ENCODE measurements around the gene TRABD. TPM values are rescaled to one million over a fixed set of nuclear protein-coding genes. Genes with fewer than 3 reads are reported as not detected.

Gene TRABD
- polyA plus RNA-seq, 1 donor (not counting 4 experiments of a cell fraction or from before 2014, with no cell fraction given): 22.7 TPM

DNA sequence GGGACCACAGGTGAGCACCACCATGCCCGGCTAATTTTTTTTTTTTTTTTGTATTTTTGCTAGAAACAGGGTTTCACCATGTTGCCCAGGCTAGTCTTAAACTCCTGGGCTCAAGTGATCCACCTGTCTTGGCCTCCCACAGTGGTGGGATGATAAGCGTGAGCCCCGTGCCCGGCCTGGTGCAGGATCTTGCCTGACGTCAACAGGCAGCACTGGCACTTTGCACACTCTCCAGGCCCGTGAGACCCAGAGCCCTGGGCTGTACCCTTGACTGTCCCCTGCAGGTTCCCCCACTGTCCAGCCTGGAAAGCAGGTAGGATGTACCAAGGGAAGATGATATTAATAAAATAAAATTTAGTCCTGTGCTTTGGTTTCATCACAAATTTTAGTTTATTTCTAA, 44.3 kb upstream of the TRABD start:
- no peak overlapping the region for H3K4me2 ChIP-seq (ENCODE audit: control insufficient read depth, extremely low read depth, insufficient read depth, low read depth, low read length)
- no peaks in the 10 kb centered on the region for H3K36me3 ChIP-seq (ENCODE audit: control insufficient read depth in 2 of 2, extremely low read depth in 1 of 2, insufficient read depth in 2 of 2, low read length in 2 of 2)
- no peak overlapping the region for H3K9ac ChIP-seq (ENCODE audit: control insufficient read depth, extremely low read depth, insufficient read depth, low read length)
- no peaks in the 10 kb centered on the region for H3K79me2 ChIP-seq (ENCODE audit: control insufficient read depth, insufficient read depth, low read length)
- no peak overlapping the region for H3K4me3 ChIP-seq (ENCODE audit: control insufficient read depth in 2 of 3, extremely low read depth in 1 of 3, insufficient read depth in 2 of 3, low read depth in 1 of 3, low read length in 3 of 3)
- DNase-seq (ENCODE audit: low read depth, low spot score) (no peak), FAIRE-seq (no peak)
- TF ChIP-seq EZH2 (IDR thresholded peaks at IDR 0.05; ENCODE audit: low read length): no peak
- TF ChIP-seq, protein P1, sequence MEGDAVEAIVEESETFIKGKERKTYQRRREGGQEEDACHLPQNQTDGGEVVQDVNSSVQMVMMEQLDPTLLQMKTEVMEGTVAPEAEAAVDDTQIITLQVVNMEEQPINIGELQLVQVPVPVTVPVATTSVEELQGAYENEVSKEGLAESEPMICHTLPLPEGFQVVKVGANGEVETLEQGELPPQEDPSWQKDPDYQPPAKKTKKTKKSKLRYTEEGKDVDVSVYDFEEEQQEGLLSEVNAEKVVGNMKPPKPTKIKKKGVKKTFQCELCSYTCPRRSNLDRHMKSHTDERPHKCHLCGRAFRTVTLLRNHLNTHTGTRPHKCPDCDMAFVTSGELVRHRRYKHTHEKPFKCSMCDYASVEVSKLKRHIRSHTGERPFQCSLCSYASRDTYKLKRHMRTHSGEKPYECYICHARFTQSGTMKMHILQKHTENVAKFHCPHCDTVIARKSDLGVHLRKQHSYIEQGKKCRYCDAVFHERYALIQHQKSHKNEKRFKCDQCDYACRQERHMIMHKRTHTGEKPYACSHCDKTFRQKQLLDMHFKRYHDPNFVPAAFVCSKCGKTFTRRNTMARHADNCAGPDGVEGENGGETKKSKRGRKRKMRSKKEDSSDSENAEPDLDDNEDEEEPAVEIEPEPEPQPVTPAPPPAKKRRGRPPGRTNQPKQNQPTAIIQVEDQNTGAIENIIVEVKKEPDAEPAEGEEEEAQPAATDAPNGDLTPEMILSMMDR (optimal IDR thresholded peaks at IDR 0.05 in 1 of 3, IDR thresholded peaks at IDR 0.05 in 1 of 3, conservative IDR thresholded peaks at IDR 0.05 in 1 of 3; ENCODE audit: extremely low read depth in 1 of 3, insufficient read depth in 2 of 3, low read length in 3 of 3): no peak
- no peak overlapping the region for H3K27ac ChIP-seq (ENCODE audit: control insufficient read depth, insufficient read depth, low read length)
- no peak overlapping the region for H2AFZ ChIP-seq (ENCODE audit: control insufficient read depth, low read length)
- H3K4me1 ChIP-seq (ENCODE audit: control insufficient read depth, extremely low read depth, insufficient read depth, low read length): no peaks in the 10 kb centered on the region
- no peaks in the 10 kb centered on the region for H3K9me3 ChIP-seq (ENCODE audit: control insufficient read depth, low read depth, low read length)
- peaks cover 5% of the 10 kb centered on the region for H3K27me3 ChIP-seq (ENCODE audit: control insufficient read depth, extremely low read depth, insufficient read depth, low read length)
- H4K20me1 ChIP-seq (ENCODE audit: control insufficient read depth, extremely low read depth, insufficient read depth, low read length): no peaks in the 10 kb centered on the region
- no peaks in the 10 kb centered on the region for H3K9me1 ChIP-seq (ENCODE audit: control insufficient read depth, extremely low read depth, insufficient read depth, low read length)
- dilution Hi-C loops (cut with MboI; ENCODE audit: extremely low pct_ligation_motif_present, low sequenced_read_pairs): no loop called here

DNA sequence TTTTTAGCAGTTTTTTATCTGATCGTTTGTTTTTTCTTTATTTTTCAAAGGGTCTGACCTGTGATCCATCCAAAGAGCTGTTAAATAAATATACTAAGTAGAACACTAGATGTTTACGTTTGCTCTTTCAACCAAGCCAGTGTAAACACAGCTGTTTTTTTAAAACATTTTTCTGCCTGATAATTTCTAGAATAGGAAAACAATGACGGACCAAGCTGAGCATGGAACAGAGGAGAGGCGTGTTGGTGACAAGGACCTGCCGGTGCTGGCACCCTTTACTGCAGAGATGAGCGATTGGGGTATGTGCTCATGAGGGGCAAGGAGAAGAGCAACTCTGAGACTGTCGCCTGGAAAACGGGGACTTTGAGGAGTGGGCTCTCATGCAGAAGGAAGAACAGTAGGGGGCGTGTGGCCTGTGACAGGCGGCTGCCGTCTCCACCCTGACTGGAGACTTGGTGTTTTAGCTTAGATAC, 43.8 kb upstream of the TRABD start:
- H2AFZ ChIP-seq (ENCODE audit: control insufficient read depth, low read length): no peak overlapping the region
- H3K36me3 ChIP-seq (ENCODE audit: control insufficient read depth in 2 of 2, extremely low read depth in 1 of 2, insufficient read depth in 2 of 2, low read length in 2 of 2): no peaks in the 10 kb centered on the region
- no peaks in the 10 kb centered on the region for H4K20me1 ChIP-seq (ENCODE audit: control insufficient read depth, extremely low read depth, insufficient read depth, low read length)
- no peak overlapping the region for H3K27ac ChIP-seq (ENCODE audit: control insufficient read depth, insufficient read depth, low read length)
- no peak overlapping the region for H3K9ac ChIP-seq (ENCODE audit: control insufficient read depth, extremely low read depth, insufficient read depth, low read length)
- no peak for TF ChIP-seq EZH2 (IDR thresholded peaks at IDR 0.05; ENCODE audit: low read length)
- TF ChIP-seq, protein P1 (optimal IDR thresholded peaks at IDR 0.05 in 1 of 3, IDR thresholded peaks at IDR 0.05 in 1 of 3, conservative IDR thresholded peaks at IDR 0.05 in 1 of 3; ENCODE audit: extremely low read depth in 1 of 3, insufficient read depth in 2 of 3, low read length in 3 of 3): no peak
- peaks cover 5% of the 10 kb centered on the region for H3K27me3 ChIP-seq (ENCODE audit: control insufficient read depth, extremely low read depth, insufficient read depth, low read length)
- DNase-seq (ENCODE audit: low read depth, low spot score): no peak
- no peaks in the 10 kb centered on the region for H3K9me1 ChIP-seq (ENCODE audit: control insufficient read depth, extremely low read depth, insufficient read depth, low read length)
- no peak overlapping the region for H3K4me3 ChIP-seq (ENCODE audit: control insufficient read depth in 2 of 3, extremely low read depth in 1 of 3, insufficient read depth in 2 of 3, low read depth in 1 of 3, low read length in 3 of 3)
- no peaks in the 10 kb centered on the region for H3K79me2 ChIP-seq (ENCODE audit: control insufficient read depth, insufficient read depth, low read length)
- H3K9me3 ChIP-seq (ENCODE audit: control insufficient read depth, low read depth, low read length): no peaks in the 10 kb centered on the region
- dilution Hi-C loops (cut with MboI; ENCODE audit: extremely low pct_ligation_motif_present, low sequenced_read_pairs): no loop called here
- H3K4me1 ChIP-seq (ENCODE audit: control insufficient read depth, extremely low read depth, insufficient read depth, low read length): no peaks in the 10 kb centered on the region
- FAIRE-seq: no peak
- H3K4me2 ChIP-seq (ENCODE audit: control insufficient read depth, extremely low read depth, insufficient read depth, low read depth, low read length): no peak overlapping the region

Measured in keratinocyte (primary cell).